ENCODE results near the gene GALK1.
A peak's percentile ranks its signal among the peaks of the same experiment; 100 is the strongest.
"Not testable (repeated sequence)": the region's sequence is repeated elsewhere in the genome, so short reads cannot be mapped to it uniquely, and the experiment has no call there.

GALK1 gene

DNA sequence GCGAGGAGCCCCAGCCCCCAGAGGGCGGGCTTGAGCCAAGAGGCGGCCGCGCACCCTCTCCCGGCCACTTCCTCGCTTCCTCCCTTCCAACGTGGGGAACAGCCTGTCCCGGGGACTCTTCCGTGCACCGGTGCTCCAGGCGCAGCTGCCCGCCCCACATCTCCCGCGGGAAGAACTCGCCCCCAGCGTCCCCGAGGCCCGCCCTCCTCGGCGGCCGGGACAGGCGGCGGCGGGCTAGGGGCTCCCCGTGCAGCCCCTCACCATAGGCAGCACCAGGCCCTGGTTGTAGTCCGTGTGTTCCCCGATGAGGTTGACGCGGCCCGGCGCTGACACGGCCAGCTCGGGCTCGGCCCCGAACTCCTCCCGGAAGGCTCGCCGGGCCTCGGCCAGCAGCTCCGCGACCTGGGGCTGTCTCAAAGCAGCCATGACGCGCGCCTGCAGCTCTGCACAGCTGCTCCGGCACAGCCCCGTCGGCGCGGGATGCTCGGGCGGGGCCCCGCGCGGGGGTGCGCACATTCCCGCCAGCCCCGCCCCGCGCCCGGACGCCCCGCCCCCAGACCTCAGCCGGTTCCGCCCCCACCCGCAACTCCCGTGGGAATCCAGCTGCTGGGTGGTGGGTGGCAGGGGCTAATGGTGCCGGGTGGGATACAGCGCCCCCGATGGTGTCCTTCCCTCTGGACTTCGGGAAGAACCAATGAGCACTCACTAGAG, at the start of gene GALK1:
Gene GALK1 (minus strand): TSS at position 482 of the 711 bp plus-strand sequence. CDS start 56 bp downstream, at position 426.
- no peak for DNase-seq (ENCODE audit: low read depth in 1 of 2, low spot score in 1 of 2)

DNA sequence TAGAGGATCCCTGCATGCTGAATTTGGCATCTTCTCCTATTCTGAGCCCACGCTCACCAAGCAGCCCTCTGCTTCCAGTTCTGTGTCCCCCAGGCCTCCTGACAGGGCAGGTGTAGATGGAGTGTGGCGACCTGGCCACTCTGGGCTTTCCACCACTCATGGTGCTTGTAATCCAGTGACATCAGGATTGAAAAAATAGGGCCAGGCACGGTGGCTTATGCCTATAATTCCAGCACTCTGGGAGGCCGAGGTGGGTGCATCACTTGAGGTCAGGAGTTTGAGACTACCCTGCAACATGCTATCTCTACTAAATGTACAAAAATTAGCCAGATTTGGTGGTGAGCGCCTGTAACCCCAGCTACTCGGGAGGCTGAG, 49.0 kb upstream of the GALK1 start:
- no peak for DNase-seq (ENCODE audit: low read depth in 1 of 2, low spot score in 1 of 2)

DNA sequence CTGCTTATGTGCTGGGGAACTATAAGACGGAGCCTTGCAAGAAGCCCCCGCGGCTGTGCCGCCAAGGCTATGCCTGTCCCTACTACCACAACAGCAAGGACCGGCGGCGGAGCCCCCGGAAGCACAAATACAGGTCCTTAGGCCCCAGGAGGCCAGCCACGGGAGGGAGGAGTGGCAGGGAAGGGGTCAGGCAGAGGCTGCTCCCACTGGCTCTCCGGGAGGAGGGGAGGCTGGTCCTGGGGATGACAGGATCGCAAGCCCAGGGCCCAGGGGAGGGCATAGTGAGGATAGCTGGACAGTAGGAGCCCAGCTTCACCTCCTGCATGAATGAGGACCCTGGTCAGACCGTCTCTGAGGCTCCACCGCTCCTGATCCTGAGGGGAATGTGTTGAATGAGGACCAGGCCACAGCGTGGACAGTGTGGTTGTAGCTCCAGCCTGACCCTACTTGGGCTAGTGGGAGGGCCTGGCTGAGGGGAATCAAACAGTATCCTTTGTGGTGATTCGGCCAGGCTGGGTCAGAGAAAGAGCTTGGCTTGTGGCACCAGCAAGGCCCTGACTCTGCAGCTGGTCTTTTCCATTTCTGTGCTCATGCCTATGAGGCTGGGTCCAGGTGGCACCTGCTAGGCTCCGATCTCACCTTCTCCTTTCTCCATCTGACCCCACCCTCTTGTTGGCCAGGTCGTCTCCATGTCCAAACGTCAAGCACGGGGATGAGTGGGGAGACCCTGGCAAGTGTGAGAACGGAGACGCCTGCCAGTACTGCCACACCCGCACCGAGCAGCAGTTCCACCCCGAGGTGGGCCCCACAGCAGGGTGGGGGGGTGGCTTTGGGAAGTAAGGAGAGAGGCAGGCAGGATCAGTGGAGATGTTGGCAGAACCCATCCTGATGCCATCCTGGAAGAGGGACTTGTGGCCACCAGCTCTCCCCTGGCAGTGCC, 48.4 kb upstream of the GALK1 start:
- no peak for DNase-seq (ENCODE audit: low read depth in 1 of 2, low spot score in 1 of 2)

DNA sequence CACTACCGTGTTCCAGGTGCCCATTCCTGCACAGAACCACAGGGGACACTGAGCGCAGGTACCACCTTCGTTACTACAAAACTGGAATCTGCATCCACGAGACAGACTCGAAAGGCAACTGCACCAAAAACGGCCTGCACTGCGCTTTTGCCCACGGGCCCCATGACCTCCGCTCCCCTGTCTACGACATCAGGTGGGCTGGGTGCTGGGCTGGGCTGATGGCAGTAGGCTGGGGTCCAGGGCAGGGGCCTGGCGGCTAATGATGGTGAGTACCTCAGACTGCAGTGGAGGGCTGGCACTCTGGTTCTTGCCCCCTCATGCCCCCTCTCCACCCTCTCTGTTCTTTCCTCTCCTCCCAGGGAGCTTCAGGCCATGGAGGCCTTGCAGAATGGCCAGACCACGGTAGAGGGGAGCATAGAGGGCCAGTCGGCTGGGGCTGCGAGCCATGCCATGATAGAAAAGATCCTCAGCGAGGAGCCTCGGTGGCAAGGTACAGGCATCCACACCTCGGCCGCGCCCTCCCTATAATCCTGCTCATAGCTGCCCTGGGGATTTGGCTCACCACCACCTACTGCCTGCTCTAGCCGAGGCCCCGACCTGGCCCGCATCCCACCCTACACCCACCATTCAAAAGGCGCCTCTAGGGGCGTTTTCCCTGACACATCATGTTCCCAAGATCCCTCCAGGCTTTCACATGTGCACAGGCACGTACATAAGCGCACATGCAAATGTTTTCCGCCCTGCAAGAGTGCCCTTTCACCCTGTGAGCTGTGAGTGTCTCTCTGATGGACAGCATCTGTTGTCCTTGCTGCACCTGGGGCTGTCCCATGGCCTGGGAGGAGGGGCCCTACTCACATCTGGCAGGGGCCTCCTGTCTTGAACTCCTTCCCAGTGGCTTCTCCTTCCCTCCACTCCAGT, 47.4 kb upstream of the GALK1 start:
- DNase-seq (ENCODE audit: low read depth in 1 of 2, low spot score in 1 of 2): no peak

DNA sequence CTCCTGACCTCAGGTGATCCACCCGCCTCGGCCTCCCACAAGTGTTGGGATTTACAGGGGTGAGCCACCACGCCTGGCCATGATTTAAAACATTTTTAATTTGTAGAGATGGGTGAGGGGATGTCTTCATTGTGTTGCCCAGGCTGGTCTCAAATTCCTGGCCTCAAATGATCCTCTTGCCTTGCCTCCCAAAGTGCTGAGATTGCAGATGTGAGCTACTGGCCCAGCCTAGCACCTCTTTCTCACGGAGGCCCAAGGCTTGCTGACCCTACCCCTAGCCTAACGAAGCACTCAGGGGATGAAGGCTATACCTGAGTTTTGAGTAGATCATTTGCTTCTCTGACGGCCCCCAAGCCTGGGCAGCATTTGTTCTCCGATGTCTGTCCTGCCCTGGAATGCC, 46.2 kb upstream of the GALK1 start:
- no peak for DNase-seq (ENCODE audit: low read depth in 1 of 2, low spot score in 1 of 2)

DNA sequence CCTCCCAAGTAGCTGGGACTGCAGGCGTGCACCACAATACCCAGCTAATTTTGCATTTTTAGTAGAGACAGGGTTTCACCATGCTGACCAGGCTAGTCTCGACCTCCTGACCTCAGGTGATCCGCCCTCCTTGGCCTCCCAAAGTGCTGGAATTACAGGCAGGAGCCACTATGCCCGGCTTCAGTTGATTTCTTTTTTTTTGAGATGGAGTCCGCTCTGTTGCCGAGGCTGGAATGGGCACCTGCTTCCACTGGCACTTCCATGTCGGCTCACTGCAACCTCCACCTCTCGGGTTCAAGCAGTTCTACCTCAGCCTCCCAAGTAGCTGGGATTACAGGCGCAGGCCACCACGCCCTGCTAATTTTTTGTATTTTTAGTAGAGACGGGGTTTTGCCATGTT, 45.8 kb upstream of the GALK1 start:
- not testable (repeated sequence) for DNase-seq (ENCODE audit: low read depth in 1 of 2, low spot score in 1 of 2)

DNA sequence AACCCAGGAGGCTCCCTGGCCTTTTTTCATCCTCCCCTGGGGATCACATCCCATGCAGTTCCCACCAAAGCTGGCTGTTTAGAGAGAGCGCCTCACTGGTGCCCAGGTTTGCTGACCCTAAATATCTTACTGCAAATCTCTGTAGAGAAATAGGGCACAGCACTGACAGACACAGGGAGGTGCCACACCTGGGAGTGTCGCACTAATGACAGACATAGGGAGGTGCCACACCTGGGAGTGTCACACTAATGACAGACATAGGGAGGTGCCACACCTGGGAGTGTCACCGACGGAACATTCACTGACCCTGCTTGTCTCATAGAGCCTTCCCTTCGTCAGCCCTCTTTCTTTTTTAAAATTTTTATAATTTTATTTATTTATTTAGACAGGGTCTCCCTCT, 45.2 kb upstream of the GALK1 start:
- DNase-seq (ENCODE audit: low read depth in 1 of 2, low spot score in 1 of 2): no peak

DNA sequence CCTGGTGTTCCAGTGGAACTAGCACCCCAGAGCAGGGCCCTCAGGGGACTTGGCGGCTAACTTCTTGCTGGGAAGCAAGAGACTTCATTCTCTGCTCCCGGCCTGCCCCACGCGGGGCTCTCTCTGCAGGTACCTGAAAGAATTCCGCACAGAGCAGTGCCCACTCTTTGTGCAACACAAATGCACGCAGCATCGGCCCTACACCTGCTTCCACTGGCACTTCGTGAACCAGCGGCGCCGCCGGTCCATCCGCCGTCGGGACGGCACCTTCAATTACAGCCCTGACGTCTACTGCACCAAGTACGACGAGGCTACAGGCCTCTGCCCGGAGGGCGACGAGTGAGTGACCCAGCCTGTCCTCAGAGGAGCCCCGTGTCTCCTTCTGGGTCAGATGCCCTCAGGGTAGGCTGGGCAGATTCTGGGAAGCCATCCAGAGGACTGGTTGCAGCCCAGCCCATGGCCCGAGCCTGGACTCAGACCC, 44.7 kb upstream of the GALK1 start:
- no peak for DNase-seq (ENCODE audit: low read depth in 1 of 2, low spot score in 1 of 2)

DNA sequence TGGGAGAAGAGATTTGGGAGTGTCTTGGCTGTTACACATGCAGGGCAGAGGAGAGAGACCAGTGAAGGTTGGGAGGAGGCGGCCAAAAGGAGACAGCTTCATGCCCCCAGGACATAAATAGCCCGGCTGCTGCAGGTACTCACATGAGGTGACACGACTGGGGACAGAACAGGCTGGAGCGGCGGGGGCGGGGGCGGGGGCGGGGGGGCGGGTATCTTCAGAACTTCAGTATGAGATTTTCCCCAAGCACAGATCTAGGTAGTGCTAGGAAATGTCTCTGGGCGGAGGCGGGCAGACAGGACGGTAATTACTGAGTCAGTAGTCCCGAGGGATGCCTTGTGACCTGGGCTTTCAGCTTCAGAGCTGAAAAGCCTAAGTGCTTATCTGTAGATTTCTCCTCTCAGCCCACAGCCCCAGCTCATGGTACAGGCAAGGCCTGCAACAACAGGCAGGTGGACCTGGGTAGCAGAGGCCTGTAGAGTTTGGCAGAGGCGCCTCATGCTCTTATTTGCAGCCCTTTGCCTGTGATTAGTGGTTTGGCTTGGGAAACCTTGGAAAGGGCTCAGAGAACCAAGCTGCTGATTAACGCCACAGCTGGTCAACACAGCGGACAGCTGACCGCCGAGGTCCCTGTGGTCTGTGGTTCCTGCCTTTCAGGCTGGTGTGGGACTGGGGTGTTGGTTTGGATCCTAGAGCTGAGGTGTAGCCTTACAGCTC, 44.1 kb upstream of the GALK1 start:
- DNase-seq (ENCODE audit: low read depth in 1 of 2, low spot score in 1 of 2): no peak

DNA sequence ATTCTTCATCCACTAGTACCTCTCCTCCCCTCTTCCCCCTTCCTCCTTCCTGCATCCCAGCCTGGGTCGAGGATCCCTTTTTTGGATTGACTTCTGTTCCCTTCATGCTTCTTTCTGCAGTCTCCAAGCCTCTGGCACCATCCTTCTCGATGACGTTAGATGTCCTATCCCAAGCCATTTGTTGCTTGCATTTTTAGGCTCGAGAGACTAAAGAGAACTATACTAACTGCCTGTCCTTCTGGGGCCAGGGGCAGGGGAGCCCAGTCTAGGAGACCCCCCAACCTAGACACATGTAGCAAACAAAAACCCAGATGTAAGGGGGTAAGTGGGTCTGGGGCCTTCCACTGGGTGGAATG, 43.5 kb upstream of the GALK1 start:
- no peak for DNase-seq (ENCODE audit: low read depth in 1 of 2, low spot score in 1 of 2)

DNA sequence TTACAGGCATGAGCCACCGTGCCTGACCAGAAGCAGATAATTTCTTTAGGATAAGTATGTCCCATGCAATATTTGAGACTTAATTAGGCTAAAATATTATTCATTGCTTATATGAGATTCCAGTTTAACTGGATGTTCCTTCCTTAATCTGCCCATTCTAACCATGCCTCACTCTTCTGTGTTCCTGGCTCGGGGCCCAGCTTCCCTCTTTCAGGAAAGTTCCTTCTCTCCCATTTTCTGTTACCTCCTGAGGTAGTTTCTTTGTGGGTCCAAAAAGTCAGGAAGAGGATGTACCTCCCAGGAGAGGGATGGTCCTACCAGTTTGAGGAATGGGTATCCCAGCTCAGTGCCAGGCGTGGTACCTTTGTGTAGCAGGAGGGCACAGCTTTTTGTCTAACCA, 42.9 kb upstream of the GALK1 start:
- no peak for DNase-seq (ENCODE audit: low read depth in 1 of 2, low spot score in 1 of 2)

DNA sequence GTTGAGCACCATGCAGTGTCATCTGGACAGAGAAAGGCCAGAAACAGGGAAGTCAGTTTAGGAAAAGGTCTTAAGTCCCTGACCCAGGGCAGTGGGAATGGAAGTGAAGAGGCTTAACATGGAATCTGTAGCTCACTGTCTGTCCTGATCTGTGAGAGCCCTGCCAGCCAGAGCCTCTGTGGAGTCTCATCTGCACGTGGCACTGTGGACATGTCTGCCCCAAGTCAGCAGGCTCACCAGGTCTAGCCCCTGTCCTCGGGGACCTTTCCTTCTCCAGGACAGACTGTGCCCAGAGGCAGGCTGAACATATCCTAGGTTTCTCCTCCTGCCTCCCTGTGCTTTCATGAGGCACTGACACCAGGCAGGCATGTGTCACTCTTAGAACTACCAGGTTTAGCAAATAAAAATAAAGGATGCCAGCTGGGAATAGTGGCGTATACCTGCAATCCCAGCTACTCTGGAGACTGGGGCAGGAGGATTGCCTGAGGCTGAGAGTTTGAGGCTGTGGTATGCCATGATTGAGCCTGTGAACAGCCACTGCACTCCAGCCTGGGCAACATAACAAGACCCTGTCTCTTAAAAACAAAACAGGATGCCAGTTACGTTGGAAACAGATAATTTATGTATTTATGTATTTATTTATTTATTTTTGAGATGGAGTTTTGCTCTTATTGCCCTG, 42.0 kb upstream of the GALK1 start:
- DNase-seq (ENCODE audit: low read depth in 1 of 2, low spot score in 1 of 2): no peak

DNA sequence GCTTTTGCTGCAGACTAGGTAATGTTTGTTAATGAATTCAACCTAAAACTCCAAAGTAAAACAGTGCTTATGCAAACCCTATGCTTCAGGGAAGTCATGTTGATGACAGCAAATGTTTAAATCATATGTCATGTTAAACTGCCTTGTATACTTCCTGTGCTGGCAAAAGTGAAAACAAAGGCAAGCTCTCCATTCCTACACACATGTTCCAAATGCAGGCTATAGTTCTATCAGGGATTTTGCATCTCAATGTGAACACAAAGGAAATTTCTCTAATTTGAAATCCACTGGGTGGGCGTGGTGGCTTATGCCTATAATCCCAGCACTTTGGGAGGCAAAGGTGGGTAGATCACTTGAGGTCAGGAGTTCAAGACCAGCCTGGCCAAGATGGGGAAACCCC, 38.9 kb upstream of the GALK1 start:
- no peak for DNase-seq (ENCODE audit: low read depth in 1 of 2, low spot score in 1 of 2)

DNA sequence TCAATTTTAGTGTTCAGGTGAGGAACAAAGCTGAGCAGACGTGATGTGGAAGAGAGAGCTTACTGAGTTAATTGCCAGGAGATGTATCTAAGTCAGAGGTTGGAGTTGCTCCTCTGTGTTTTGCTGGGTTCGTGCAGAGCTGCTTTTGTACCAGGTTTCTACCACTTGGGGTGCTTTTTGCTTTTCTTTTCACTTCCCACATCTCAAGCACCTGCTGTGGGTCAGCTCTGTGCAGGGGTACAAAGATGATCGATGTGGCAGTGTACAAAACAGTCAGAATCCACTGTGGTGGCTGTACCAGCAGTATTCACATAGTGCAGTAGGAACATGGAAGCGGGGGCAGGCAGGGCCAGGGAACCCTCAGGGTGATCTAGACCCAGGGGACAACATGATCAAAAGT, 34.4 kb upstream of the GALK1 start:
- DNase-seq (ENCODE audit: low read depth in 1 of 2, low spot score in 1 of 2): no peak

DNA sequence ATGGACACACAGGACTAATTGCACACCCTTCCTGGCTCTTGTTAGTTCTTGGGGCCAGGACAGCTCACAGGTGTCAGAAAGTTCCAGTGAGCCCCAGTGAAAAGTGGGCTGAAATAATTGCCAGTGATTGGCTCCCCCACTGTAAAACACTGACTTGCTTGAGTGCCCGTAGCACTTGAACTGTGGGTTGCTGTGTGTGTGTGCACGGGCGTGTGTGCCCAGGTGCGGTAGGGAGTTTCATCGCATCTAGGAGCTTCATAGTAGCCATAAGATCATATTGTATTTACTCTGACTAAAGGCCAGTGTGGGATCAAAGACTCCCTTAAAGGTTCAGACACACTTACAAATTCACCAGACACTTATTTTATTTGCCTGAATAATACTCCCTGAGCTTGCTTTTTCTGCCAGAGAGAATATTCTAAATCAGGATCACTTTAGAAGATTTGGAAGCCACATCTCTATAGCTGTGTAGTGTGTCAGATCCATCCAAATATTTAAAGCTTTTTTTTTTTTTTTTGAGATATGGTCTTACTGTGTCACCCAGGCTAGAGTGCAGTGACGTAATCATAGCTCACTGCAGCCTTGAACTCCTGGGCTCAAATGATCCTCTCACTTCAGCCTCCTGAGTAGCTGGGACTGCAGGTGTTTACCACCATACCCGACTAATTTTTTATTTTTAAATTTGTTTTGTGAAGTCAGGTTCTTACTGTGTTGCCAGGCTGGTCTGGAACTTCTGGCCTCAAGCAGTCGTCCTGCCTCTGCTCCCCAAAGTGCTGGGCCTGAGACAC, 31.0 kb upstream of the GALK1 start:
- DNase-seq (ENCODE audit: low read depth in 1 of 2, low spot score in 1 of 2): no peak

DNA sequence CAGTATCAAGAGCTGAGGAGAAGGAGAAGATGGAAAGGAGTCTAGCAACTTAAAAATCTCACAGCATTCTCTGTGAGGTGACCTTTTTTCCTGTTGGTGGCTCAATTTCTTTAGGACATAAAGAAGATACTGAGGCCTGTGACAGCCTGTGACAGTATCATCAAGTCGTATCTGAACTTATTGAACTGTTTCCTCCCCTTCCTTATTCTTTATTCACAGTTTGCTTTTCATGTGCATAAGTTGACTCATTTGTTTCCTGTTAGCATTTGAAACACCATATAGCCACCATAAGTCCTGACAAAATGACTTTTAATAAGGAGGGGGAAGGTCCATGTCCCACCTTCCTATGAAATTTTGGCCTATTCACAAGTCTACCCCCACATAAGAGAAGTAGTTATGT, 28.5 kb upstream of the GALK1 start:
- DNase-seq (ENCODE audit: low read depth in 1 of 2, low spot score in 1 of 2): no peak

DNA sequence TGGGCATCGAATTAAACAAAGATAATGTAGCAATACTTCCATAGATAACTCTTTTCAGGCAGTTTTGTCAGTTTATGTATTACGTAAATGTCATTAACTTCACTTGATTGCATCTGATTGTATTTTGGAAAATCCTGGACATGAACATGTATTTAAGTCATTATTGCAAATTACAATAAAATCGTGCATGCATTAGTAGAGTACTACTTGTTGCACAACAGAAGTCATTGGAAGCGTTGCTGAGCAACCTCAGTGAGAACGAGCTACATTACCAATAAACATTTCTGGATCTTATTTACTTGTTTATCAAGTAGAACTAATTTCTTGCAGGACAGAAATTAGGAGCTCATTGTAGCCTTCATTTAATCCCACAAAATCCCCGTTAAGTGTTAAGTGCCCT, 26.3 kb upstream of the GALK1 start:
- no peak for DNase-seq (ENCODE audit: low read depth in 1 of 2, low spot score in 1 of 2)

DNA sequence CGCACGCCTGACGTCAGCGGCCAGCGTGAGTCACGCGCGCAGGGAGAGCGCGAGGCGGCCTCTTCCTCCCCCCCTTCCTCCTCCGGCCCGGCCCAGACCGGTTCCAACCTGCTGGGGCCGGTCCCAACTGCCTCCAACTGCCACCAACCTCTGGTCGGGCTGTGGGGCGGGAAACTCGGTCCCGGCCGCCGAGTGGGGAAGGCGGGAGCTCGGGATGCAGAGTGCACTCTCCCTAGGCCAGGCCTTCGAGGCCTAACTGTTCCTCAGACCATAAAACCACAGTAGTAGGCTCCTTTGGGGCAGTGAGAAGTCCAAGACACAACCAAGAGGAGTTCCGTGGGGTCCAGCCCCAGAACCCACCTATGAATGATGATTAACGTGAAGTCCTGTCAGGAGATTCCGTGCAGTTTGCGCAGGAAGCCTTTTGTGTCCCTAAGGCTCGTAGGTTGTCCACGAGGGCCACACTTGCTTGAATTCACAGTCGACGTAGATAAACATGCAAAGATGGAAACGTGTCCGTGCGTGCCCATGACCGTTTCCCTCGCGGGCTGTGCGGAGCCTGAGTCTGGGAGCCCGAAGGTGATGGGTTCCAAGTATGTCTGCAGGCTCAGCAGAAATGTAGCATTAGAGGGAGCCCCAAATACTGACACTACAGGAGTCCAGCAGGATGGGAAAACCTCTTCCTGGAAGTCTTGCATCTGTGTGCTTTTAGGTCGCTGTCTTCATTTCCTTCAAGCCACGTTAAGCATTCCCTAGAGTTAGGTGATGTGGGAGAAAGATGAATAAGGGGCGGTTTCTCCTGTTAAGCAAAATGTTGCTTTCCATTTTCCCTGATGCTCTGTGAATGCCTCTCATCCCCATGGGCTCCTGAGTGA, 20.3 kb upstream of the GALK1 start:
- DNase-seq (ENCODE audit: low read depth in 1 of 2, low spot score in 1 of 2): peak in 1 of 2 donors; percentile 87
